ENCODE data around the gene MYH7.
"Not testable (repeated sequence)": the region's sequence is repeated elsewhere in the genome, so short reads cannot be mapped to it uniquely, and the experiment has no call there.

Gene MYH7

DNA sequence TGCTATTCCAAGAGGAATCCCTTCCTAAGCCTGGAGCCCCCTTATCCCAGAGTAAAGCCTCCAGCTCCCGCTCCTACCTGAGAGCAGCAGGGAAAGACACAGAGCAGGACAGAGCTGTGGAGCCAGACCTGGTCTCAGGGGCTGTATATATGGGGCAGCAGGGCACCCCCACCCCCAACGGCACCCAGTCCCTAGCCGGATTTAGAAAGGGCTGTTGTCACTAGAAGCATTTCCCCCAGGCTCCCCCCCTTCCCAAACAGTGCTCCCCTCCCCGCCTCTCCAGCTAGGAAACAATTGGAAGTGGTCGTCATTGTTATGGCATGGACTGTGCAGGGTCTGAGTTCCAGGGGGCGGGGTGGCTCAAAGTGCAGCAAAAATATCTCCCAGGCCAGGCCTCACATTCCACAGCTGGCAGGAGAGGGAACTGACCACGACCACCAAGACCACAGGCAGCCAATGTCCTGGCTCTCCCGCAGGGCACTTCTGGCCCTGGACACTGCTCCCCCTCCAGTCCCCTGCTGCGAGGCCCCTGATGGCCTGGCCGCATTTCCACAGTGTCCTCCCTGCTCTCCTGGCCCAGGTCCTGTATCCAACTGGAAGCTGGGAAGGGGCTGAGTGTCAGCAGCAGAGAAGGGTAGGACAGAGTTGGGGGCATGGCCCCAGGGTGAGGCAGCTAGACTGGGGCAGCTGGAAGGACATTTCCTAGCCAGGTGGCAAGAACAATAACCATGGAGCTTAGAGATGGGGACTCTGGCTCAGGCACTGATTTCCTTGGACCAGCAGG is at the start of gene MYH7:
MYH7 (minus strand) TSS at position 118 of the 784 bp plus-strand sequence. CDS start 1,928 bp downstream, outside the sequence.
- DNase-seq: no peak

DNA sequence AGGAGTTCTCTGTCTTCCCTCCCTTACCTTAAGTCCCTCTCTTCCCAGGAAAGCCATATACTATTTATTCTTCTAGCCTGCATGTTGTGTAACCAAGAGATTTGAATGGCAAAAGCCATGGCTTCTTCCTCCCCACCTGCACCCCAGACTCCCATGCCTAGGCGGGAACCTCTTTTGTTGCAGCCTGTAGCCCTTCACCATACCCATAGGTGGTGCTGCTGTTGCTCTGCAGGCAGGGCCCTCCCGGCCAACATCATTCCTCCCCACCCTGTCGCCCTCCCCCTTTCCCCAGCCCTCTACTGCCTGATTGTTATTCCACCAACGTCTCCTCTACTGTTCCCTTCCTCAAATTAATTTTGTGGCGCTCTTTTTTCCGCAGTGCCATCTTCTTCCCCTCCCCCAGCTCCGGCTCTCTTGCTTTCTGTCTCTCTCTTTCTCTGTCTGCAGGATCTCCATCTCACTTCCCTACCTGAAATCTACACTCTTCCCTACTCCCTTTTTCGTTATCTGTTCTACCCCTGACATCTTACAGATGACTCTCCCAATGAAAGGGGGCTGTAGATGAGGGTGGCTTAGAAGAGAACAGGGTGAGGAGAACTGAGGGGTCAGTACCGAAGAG is 47.9 kb upstream of the MYH7 start:
- peak; percentile 38 to 53 for DNase-seq

DNA sequence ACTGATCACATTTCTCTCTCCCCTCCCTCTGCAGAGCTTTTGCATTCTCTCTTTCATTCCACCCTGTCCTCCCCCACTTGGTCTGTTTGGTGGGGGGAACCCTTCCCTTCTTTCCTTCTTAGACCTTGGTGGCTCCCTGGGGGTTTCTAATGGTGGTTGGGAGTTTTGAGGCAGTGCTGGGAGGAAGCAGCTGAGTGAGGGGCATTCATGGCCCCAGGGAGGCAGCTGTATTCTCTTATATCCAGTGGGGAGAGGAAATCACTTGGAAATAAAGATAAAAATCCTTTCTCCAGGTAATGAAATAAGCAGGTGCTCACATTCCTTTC is 47.3 kb upstream of the MYH7 start:
- DNase-seq: no peak

DNA sequence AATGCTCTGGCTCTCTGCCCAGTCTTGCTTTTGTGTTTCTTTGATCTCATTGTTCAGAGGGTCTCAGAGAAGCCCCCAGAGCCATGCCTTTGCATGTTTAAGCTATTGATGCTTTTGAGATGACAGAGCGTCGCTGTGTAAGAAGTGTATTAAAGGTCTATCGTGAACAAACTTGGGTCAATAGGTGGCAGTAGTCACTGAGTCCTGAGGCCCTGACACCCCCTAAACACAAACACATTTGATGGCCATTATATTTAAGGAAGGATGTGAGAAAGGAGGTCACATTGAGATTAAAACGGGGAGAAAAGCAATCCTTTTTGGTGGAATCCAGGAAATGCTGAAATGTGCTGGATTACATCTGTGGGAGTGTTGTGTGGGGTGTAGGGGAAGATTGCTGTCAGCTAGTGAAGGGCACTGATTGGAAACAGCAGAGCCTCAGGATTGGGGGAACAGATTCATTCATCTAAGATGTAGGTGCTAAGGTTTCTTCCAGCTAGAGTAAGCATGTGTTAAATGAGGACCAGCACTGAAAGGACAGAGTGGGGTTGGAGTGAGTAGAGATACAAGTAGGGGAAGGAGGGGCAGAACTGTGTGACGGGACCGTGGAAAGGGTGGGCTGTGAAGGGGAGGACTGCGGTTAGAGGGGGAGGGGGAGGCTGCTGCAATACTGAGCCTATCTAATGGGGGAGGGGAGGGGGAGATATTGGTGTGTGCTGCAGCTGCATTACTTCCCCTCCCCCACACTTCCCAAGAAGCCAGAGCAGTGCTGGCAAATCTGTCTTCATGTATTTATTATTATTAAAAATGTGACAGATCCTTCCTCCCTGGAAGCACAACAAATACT is 46.7 kb upstream of the MYH7 start:
- peak in 1 of 2 experiments; percentile 22 for DNase-seq

DNA sequence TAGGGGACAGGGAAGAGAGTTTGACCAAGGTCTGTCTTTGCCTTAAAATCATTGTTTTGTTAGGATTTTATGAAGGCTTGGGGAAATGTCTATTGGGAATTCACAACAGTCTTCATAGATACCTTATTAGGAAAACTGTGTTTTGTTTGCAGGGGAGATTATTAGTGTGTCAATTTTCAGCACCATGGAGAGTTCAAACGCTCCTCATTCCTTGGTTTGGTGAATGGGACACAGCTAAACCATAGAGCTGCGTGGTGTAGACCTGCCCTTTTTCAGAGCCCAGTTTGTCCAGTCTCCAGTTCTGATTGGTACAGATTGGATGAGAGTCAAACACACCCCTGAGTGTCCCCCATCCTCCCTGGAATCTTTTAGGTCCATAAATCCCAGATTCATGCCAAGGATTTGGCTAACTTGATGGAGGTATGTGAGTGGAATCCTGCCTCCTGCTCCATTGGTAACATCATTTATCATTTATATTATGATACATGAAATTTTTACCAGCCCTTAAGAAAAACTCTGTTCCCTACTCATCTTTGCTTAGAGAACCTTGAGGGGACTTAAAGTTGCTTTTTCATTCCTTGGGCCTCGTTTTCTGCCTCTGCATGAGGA is 46.0 kb upstream of the MYH7 start:
- DNase-seq: no peak

DNA sequence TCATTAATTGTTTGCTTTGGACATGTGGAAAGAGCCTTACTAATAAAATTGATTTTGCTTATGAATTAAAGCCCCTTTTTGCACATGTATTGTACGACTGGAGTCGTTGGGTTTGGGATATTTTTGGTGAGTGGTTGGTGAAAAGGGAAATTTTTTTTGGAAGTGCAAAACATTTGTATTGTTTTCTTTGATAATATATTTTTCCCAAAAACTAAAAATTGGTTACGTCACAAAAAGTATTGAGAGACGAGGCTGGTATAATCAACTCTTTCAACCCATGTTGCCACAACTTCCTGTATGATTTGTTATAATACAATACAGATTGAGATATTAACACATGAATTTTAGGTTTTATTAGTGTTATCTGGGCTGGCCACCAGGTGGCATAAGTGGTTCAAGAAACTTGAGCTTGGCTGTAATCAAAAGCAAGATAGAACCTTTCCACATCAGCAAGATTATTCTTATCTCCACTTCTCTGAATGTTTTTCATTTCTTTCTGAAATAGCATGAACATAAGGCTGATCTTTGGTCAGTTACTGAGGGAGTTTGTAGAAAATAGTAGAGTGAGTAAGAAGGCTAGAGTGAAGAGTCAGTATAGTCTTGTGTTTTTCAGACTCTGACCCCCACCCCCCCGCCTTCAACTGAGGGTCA is 42.8 kb upstream of the MYH7 start:
- peak in 1 of 2 experiments; percentile 62 for DNase-seq

DNA sequence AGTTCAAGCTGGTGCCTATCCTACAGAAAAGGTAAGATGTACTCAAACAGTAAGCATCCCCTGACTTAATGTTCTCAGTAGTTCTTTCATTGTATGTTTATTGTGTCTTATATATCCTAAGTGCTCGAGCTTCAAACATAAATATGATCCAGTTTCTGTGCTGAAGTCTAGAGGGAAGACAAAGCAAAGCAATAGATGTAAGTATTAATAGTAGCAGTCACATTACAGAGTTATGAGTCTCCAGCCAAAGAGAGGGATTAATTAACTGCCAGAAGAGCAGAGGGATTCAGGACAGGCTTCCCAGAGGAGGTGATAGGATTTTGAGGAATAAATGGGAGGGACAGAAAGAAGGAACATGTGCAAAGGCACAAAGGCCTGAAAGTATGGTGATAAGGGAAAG is 35.5 kb upstream of the MYH7 start:
- no peak for DNase-seq

DNA sequence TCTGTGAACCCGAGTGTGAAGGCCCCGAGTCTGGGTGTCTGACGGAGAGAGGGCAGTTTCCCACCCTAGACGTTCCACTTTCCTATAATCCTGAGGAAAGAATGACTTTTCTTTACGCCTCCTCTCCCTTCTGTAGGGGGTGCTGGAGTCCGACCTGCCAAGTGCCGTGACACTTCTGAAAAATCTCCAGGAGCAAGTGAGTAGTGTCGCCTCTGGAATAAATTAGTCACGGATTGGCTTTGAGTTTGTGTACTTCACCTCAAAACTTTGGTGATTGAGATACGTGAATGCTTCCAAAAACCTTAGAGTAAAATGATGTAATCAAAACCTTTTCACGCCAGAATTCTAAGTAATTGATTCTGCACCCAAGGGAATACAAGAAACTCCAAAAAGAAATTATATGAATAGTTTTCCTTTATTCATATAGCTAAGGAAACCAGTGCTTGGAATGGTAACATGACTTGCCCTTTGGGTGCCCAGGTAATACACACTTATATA is 34.5 kb upstream of the MYH7 start:
- DNase-seq: no peak

DNA sequence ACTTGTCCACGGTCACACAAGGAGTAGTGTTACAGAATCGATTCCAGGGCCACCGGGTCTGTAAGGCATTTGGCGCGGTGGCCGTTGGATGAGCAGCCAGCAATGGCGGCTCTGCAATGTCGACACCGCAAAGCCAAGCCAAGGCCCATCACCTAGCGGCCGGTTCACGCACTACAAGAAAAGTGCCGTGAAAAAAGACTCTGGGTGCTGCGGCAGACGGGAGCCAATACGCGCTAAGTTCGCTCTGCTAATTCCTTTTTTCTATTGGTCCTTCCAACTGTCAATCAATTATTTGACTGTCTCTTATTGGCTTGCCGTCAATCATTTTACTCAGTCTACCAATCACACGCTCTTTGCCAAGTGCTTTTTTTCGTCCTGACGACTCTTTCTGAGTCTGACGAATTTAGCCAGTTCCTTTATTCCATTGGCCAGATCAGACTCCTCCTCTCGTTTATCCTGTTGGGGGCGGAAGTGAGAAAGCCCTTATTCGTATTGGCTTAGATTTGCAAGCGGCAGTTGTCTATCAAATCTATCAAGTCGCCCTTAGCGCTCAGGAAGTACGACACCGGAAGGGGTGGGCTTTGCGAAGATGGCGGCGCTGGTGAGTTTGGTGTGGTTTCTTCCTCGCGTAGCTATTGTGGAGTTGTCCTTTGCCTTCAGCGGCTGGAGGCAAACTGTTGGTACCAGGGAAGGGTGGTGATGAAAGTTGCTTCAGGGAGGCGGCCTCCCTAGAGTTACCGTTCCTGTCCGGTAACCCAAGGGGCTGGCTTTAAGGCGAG is 33.9 kb upstream of the MYH7 start, which contains the start of gene NGDN:
NGDN (plus strand) TSS at position 577 of the 779 bp plus-strand sequence; CDS start at position 590, 13 bp downstream.
- DNase-seq: peak; percentile 97 to 98

DNA sequence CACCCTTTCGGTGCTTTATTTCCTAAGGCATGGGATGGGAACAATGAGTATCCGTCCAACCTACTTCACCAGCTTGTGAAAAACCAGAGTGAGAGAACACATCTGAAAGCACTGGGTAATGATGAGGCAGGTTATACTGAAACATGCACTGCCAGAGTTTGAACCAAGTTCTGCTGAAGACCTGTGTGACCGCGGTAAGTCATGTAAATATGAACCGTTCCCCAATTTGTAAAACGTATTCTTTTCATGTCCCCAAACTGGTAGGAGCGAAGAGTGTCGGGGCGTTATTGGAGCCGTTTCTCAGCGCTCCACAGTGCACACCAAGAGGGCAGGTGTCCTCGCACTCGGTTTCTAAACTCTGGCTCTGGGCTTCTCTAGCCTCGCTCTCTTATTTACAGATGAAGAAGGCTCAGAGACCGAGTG is 33.3 kb upstream of the MYH7 start:
- peak in 1 of 2 experiments; percentile 53 for DNase-seq

DNA sequence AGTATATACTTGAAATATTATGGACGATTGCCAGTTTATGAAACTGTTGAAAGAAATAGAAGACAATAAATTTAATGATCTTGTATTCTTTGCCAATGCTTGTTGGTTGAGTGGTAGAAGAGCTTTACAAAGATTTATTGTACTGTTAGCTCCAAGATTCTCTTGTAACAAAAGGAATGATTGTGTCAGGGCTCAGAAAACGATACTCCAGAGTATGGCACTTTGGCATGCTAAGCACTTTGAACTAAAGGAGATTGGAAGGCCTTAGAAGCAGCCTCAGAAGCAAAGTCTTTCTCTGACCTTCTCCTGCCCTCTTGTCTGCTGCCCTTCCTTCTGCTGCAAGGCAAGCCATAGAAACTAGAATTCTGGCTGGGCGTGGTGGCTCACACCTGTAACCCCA is 29.8 kb upstream of the MYH7 start:
- no peak for DNase-seq

DNA sequence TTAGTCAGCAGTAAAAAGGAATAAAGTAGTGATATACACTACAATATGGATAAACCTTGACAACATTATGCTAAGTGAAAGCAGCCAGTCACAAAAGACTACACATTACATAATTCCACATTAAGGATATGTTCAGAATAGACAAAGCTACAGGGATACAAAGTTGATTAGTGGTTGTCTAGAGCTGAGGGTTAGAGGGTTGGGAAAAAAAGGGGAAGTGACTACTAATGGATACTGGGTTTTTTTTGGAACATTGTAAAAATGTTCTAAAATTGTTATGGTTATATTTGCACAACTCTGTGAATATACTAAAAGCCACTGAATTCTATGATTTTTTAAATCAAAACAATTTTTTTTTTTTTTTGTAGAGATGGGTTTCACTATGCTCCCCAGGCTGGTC is 29.2 kb upstream of the MYH7 start:
- no peak for DNase-seq

DNA sequence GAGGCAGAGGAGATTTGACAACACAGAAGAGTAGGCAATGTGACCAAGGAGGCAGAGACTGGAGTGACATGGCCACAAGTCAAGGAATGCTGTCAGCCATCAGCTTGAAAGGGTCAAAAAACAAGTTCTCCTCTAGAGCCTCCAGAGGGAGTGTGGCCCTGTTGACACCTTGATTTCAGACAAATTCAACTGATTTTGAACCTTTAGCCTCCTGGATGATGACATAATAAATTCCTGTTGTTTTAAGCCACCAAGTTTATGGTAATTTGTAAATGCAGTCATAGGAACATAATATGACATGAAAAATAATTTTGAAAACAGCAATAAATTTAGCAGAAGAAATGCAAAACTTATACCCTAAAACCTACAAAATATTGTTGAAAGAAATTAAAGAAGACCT is 25.5 kb upstream of the MYH7 start:
- no peak for DNase-seq

DNA sequence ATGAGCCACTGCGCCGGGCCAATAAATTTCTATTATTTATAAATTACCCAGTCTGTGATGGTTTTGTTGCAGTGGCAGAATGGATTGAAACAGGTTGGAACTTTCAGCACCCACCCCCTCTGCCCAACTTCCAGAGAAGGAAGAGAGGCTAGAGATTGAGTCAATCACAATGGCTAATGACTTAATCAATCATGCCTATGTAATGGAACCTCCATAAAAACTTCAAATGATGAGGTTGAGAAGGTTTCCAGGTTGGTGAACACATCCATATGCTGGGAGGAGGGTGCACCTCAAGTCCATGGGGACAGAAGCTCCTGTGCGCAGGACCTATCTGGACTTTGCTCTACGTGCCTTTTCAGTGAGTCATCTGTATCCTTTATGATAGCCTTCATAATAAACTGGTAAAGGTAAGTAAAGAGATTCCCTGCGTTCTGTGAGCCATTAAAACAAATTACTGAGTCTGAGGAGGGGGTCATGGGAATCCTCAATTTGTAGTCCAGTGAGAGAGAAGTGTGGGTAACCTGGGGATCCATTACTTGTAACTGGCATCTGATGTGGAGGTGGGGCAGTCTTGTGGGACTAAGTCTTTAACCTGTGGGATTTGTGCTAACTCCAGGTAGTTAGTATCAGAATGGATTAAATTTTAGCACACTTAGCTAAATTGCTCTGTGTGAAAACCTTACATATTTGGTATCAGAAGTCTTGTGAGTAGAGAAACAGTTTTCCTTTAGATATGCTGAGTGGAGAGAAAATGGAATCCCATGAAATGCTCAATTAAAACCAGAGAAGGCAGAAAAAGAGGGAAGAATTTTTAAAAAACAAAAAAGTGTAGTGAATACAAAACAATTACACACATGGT is 22.4 kb upstream of the MYH7 start:
- no peak for DNase-seq

DNA sequence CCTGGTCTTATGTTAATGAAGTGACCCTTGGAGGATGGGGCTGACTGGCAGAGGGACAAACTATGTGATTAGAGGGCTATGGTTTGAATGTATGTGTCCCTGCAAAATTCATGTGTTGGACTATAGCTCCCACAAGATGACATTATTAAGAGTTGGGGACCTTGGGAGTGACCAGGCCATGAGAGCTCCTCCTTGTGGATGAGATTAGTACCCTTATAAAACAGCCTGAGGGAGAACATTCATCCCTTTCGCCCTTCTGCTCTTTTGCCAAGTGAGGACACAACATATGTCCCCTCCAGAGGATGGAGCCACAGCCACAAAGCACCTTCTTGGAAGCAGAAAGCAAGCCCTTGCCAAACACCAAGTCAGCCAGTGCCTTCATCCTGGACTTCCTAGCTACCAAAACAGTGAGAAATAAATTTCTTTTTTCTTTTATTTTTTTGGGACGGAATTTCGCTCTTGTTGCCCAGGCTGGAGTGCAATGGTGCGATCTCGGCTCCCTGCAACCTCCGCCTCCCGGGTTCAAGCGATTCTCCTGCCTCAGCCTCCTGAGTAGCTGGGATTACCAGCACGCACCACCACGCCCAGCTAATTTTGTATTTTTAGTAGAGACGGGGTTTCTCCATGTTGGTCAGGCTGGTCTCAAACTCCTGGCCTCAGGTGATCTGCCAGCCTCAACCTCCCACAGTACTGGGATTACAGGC is 21.6 kb upstream of the MYH7 start:
- not testable (repeated sequence) for DNase-seq

DNA sequence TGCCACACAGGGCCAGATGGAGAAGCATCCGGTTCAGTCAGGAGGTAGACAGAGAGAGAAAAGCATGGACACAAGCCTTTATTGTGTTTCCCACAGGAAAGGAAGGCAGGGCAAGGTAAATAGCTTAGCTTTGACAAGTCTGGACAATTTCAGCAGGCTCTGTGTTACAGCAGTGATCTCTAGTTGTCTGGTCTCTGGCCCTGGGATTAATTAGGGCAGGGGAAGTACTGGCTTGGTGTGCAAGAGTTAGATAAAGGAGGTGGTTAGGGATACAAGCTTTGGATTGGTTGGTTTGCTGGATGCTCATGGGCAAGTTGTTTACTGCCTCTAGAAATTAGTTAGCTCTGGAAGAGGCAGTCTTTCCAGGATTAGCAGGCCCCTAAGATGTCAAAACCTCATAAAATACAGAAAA is 19.0 kb upstream of the MYH7 start:
- DNase-seq: no peak

DNA sequence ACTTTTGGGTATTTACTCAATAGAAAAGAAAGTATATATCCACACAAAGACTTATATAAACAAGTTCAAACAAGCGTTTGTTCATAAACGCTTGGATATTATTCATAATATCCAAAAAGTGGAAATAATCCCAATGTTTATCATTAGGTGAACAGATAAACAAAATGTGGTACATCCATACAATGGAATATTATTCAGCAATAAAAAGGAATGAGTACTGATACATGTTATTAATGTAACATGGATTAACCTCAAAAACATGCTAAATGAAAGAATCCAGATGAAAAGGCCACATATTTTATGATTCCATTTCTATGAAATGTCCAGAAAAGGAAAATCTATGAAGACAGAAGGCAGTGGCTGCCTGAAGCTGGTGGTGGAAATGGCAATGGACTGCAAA is 16.8 kb upstream of the MYH7 start:
- DNase-seq: no peak

DNA sequence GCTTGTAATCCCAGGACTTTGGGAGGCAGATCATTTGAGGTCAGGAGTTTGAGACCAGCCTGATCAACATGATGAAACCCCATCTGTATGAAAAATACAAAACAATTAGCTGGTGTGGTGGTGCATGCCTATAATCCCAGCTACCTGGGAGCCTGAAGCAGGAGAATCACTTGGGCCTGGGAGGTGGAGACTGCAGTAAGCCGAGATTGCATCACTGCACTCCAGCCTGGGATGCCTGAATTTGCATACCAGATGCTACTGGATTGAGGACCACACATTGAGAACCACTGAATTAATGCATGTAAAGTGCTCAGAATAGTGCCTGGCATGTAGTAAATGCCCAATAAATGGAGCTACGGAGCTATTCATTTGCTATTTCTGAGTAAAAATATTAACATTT is 14.9 kb upstream of the MYH7 start:
- no peak for DNase-seq

DNA sequence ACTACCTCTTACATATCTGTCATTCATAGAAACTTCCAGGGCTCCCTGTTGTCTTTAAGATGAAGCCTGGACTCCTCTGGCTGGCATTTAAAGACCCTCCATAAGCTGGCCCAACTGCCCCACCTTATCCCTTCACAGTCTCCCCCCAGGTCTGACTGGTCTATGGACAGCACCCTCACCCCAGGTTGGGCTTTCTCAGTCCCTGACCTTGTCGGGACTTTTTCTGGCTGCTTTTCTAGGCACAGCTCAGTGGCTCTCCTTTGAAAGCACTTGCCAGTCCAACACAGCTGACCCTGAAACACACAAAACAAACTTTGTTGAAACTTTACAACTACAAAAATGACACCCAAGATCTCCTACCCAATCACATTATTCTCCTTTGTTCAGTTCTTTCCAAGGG is 13.9 kb upstream of the MYH7 start:
- no peak for DNase-seq

Measured in cerebellar nuclear complex (tissue), 1 donor.